OCI-LY7 (cell line): ENCODE data around the gene TULP1.

Experiments used
- CTCF ChIP-seq: fragments of 200-600 bp; sonication (generic); conservative IDR thresholded peaks from 2 replicates; pipeline ENCODE4 v1.5.1; 2014; ENCODE audit warnings: mild to moderate bottlenecking, antibody characterized with exemption, low read length, moderate library complexity, mixed read lengths
- EZH2phosphoT487 ChIP-seq: fragments of 200-600 bp; sonication (generic); IDR thresholded peaks from 2 replicates; pipeline ENCODE4 v1.6.1; 2018; ENCODE audit warnings: low read depth, borderline replicate concordance, mild to moderate bottlenecking, mixed run types, antibody characterized with exemption, low read length, moderate library complexity, mixed read lengths

DNA sequence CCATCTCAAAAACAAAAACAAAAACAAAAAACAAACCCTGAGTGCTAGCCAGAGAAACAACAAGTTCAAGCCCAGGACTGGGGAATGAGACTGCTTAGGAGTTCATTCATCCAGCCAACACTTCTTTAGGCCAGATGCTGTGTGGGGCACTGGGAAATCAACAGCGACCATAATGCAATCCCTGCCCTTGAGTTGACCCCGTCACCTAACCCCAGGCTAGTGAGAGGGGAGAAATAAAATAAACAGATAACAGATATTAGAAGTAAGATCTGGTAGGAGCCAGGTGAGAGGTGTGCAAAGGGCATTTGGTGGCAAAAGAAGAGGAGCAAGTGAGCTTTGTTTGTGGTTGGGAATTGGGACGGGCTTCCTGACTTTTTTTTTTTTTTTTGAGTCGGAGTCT, 49.4 kb downstream of the TULP1 start:
- TF ChIP-seq CTCF (no peak), EZH2phosphoT487 (no peak)
